HAP-1 (cell line): ENCODE results near the gene PAN2.
"Not testable (repeated sequence)": the region's sequence is repeated elsewhere in the genome, so short reads cannot be mapped to it uniquely, and the experiment has no call there.

Experiments
- DNase-seq, 2 experiments: peaks; one replicate each; pipeline ENCODE4 v3.0.0-alpha.2; 2016 to 2020; ENCODE audit warnings: low spot score in 2 of 2
- H3K27me3 ChIP-seq: fragments of 250-450 bp; sonication (Bioruptor Pico); 2 replicates; pipeline ENCODE4 v1.5.1; 2020; ENCODE audit warnings: low read depth, mild to moderate bottlenecking, moderate library complexity
- H3K36me3 ChIP-seq: fragments of 250-450 bp; sonication (Bioruptor Pico); replicated peaks from 2 replicates; pipeline ENCODE4 v1.5.1; 2020; ENCODE audit warnings: mild to moderate bottlenecking
- H3K4me1 ChIP-seq: fragments of 250-450 bp; sonication (Bioruptor Pico); 2 replicates; pipeline ENCODE4 v1.5.1; 2020; ENCODE audit warnings: mild to moderate bottlenecking
- H3K4me3 ChIP-seq: fragments of 250-450 bp; sonication (Bioruptor Pico); 2 replicates; pipeline ENCODE4 v1.5.1; 2020; ENCODE audit warnings: mild to moderate bottlenecking, moderate library complexity
- H3K9me3 ChIP-seq: fragments of 250-450 bp; sonication (Bioruptor Pico); 2 replicates; pipeline ENCODE4 v1.5.1; 2020; ENCODE audit warnings: mild to moderate bottlenecking, moderate library complexity
- in situ Hi-C: fragments of 300-500 bp; cut with MboI; formaldehyde crosslinking; loops from 3 replicates; pipeline ENCODE4 v1.14.3; 2020; ENCODE audit warnings: low sequenced_read_pairs, inconsistent platforms, mixed read lengths

The PAN2 gene

GRCh38 chr12:56358836-56359532, 25.2 kb upstream of the PAN2 start:
- peaks cover 17% of the 10 kb centered on the region for H3K36me3 ChIP-seq
- peak overlapping the region; percentile 61 for H3K4me3 ChIP-seq
- no peaks in the 10 kb centered on the region for H3K9me3 ChIP-seq
- in situ Hi-C loops = no loop called here
- no peaks in the 10 kb centered on the region for H3K27me3 ChIP-seq
- peaks cover 5% of the 10 kb centered on the region; the same call in 1 of the 2 replicates for H3K4me1 ChIP-seq
- peak in 1 of 2 experiments; percentile 30 for DNase-seq

DNA sequence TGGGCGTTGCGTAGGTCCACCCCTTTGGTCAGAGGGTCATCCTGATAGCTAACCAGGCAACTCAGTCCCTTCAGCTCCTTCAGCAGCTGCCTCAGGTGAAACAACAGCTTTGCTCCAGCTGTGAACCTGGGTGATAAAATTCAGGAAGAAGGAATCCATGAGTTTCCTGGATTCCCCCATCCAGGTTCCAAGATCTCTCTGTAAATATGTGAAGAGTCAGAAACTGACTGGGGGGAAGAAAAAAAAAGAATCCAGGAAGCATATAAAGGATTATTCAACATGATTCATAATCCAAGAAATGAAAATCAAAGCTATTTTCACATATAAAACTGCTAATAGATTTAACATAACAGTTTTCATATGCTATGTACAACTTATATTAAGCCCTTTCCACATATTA, 17.5 kb upstream of the PAN2 start:
- H3K4me1 ChIP-seq = no peaks in the 10 kb centered on the region
- no peak for DNase-seq
- no peaks in the 10 kb centered on the region for H3K9me3 ChIP-seq
- H3K36me3 ChIP-seq = peaks cover 59% of the 10 kb centered on the region
- no peaks in the 10 kb centered on the region for H3K27me3 ChIP-seq
- in situ Hi-C loops = no loop called here
- no peak overlapping the region for H3K4me3 ChIP-seq

- Histone ChIP-seq H3K4me3 (no peak overlapping the region), H3K9me3 (no peaks in the 10 kb centered on the region), H3K4me1 (no peaks in the 10 kb centered on the region), H3K36me3 (peaks cover 62% of the 10 kb centered on the region), H3K27me3 (no peaks in the 10 kb centered on the region)
- no peak for DNase-seq
- in situ Hi-C loops = no loop called here
These were observed 16.9 kb upstream of the PAN2 start for GRCh38 chr12:56350662-56351061.

DNA sequence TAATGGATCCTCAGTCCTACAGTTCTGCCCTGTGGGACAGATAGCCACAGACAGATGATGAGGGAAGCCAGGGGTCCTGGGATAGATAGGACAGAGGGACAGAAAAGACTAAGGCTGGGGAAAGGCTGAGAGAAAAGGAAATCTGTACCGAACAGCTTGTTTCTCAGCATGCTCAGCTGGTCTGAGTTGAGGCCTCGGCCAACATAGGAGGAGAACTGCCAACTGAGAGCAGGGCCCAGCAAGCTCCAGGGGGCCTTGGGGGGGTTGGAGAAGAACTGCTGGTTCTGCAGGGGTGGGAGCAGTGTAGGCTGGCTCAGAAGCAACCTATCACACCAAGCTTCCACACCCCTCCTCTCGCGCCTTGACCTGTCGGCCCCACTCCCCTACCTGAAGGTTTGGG, 15.0 kb upstream of the PAN2 start:
- peaks cover 54% of the 10 kb centered on the region for H3K36me3 ChIP-seq

DNA sequence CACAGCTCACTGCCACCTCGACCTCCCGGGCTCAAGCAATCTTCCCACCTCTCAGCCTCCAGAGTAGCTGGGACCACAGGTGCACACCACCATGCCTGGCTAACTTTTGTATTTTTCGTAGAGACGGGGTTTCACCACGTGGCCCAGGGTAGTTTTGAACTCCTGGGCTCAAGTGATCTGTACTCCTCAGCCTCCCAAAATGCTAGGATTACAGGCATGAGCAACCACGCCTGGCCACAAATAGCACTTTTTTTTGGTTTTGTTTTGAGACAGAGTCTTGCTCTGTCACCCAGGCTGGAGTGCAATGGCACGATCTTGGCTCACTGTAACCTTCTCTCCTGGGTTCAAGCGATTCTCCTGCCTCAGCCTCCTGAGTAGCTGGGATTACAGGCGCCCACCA, 13.5 kb upstream of the PAN2 start:
- H3K9me3 ChIP-seq, H3K4me1 ChIP-seq, H3K4me3 ChIP-seq, DNase-seq, in situ Hi-C loops, H3K27me3 ChIP-seq: not testable (repeated sequence)
- H3K36me3 ChIP-seq = peaks cover 49% of the 10 kb centered on the region

More for the DNA sequence above, 15.0 kb upstream of the PAN2 start:
- Histone ChIP-seq H3K9me3 (no peaks in the 10 kb centered on the region), H3K4me3 (no peak overlapping the region), H3K4me1 (no peaks in the 10 kb centered on the region), H3K27me3 (no peaks in the 10 kb centered on the region)
- in situ Hi-C loops = no loop called here
- DNase-seq = no peak

DNA sequence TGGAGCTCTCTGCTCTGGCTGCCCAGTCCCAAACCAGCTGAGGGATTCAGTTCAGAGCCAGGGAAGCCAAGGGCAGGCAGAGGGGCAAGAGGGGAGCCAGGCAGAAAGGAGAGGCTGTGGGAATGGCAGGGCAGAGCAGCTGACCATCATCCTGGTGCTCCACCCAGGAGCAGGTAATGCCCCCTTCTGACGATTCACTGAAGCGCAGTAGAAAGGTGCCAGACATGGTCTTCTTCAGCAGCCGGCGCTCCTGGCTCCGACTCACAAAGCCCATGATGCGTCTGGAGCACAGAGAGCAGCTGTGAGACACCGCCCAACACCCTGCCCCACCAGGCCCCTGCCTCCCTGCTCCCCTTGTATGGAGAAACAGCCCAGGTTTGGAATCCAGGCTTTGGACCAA, 12.9 kb upstream of the PAN2 start:
- Histone ChIP-seq H3K9me3 (no peaks in the 10 kb centered on the region), H3K4me1 (no peaks in the 10 kb centered on the region), H3K27me3 (no peaks in the 10 kb centered on the region), H3K36me3 (peaks cover 49% of the 10 kb centered on the region), H3K4me3 (no peak overlapping the region)
- in situ Hi-C loops = no loop called here
- peak in 1 of 2 experiments; percentile 20 for DNase-seq

GRCh38 chr12:56342290-56342689, 8.5 kb upstream of the PAN2 start:
- H3K36me3 ChIP-seq = peaks cover 22% of the 10 kb centered on the region
- in situ Hi-C loops, H3K27me3 ChIP-seq, DNase-seq, H3K9me3 ChIP-seq, H3K4me3 ChIP-seq, H3K4me1 ChIP-seq: not testable (repeated sequence)

- no peaks in the 10 kb centered on the region for H3K27me3 ChIP-seq
- peaks cover 22% of the 10 kb centered on the region for H3K36me3 ChIP-seq
- DNase-seq = no peak
- H3K4me1 ChIP-seq = no peaks in the 10 kb centered on the region
- in situ Hi-C loops = no loop called here
- H3K4me3 ChIP-seq = no peak overlapping the region
- no peaks in the 10 kb centered on the region for H3K9me3 ChIP-seq
These were observed 7.8 kb upstream of the PAN2 start for GRCh38 chr12:56341616-56342015.

DNA sequence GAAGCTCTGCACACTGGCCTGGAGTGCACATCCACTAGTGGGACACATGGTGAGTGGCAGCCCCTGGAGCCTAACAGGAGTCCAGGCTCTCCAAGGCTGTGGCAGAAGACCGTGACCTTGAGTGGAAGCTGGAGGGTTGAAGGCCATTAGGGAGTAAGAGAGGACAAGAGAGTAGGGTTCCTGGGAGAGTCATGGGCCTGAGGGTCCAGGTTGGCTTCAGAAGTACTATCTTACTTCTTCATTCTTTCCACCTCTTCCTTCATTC, 5.3 kb upstream of the PAN2 start:
- H3K36me3 ChIP-seq = peaks cover 10% of the 10 kb centered on the region
- H3K27me3 ChIP-seq = no peaks in the 10 kb centered on the region
- no peaks in the 10 kb centered on the region for H3K9me3 ChIP-seq
- in situ Hi-C loops = no loop called here
- no peak overlapping the region for H3K4me3 ChIP-seq
- H3K4me1 ChIP-seq = peaks cover 3% of the 10 kb centered on the region
- DNase-seq = no peak

DNA sequence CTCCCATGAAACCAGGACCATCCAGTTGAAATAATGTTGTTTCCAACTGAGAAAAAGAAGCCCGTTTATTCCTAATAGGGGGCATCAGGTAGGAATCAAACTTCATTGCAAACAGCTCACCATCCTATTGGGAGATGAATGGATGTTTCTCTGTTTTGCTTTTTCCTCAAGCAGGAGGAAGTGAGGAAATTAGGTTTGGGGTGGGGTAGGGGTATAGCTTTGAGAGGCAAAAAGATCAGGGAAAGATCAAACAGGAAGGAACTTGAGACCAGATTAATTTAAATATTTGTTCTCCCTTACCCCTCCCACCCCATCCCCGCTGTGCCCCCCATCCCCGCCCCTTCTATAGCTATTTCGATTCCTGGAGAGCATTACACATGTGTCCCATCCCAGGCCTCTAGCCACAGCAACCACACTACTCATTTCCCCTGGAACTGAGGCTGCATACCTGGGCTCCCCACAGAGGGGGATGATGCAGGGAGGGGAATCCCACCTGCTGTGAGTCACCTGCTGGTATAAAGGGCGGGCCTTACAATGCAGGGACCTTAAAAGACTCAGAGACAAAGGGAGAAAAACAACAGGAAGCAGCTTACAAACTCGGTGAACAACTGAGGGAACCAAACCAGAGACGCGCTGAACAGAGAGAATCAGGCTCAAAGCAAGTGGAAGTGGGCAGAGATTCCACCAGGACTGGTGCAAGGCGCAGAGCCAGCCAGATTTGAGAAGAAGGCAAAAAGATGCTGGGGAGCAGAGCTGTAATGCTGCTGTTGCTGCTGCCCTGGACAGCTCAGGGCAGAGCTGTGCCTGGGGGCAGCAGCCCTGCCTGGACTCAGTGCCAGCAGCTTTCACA, 4.7 kb upstream of the PAN2 start, which contains the start of gene IL23A:
TSS of gene IL23A (plus strand) at position 577 of the 850 bp plus-strand sequence. CDS start at position 738, 161 bp downstream.
- in situ Hi-C loops = no loop called here
- Histone ChIP-seq H3K4me3 (no peak within 1 kb of the TSS), H3K36me3 (peaks cover 4% of the 10 kb centered on the region), H3K27me3 (no peaks in the 10 kb centered on the region), H3K9me3 (no peaks in the 10 kb centered on the region), H3K4me1 (peaks cover 3% of the 10 kb centered on the region)
- no peak for DNase-seq

DNA sequence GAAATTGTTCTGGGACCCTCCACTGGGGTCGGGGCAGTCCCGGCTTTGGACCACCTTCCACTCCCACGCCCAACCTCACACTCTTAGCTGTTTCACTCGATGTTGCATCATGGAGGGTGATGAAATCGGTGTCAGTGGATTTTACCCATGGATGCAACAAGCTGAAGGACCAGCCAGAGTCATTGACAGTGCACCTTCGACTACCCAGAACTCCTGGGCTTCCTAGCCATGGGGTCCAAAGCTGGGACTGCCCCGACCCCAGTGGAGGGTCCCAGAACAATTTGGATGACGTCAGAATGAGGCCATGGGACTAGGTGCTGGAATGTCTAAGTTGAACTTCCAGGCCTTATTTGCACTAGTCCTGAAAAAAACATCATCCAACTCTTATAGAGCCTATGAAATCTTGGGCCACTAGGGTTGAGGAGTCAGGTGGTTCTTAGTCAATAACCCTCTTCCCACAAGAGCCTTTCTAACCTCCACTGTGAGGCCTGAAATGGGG, 4.0 kb upstream of the PAN2 start:
- no peak overlapping the region for H3K4me3 ChIP-seq
- H3K4me1 ChIP-seq = peaks cover 9% of the 10 kb centered on the region
- DNase-seq = no peak
- H3K36me3 ChIP-seq = 0 out of 2 replicates have a peak, but pooled peaks cover 3% of the 10 kb centered on the region
- no peaks in the 10 kb centered on the region for H3K9me3 ChIP-seq
- H3K27me3 ChIP-seq = no peaks in the 10 kb centered on the region
- in situ Hi-C loops = no loop called here

GRCh38 chr12:56336361-56337167, 2.8 kb upstream of the PAN2 start:
- in situ Hi-C loops = no loop called here
- no peak for DNase-seq
- no peaks in the 10 kb centered on the region for H3K27me3 ChIP-seq
- H3K4me1 ChIP-seq = peaks cover 10% of the 10 kb centered on the region
- no peak overlapping the region for H3K4me3 ChIP-seq
- no peaks in the 10 kb centered on the region for H3K9me3 ChIP-seq
- 0 out of 2 replicates have a peak, but pooled peaks cover 3% of the 10 kb centered on the region for H3K36me3 ChIP-seq

DNA sequence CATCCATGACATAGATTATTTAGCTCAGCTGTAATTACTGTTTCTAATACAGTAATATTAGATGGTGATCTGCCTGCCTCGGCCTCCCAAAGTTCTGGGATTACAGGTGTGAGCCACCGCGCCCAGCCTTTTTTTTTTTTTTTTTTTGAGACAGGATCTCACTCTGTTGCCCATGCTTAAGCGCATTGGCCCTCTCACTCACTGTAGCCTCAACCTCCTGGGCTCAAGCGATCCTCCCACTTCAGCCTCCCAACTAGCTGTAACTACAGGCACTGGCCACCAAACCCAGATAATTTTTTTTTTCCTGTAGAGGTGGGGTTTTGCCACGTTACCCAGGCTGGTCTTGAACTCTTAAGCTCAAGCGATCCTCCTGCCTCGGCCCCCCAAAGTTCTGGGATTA, 1.7 kb upstream of the PAN2 start:
- H3K36me3 ChIP-seq, H3K27me3 ChIP-seq, DNase-seq, H3K9me3 ChIP-seq, H3K4me3 ChIP-seq, in situ Hi-C loops: not testable (repeated sequence)
- peaks cover 10% of the 10 kb centered on the region for H3K4me1 ChIP-seq

DNA sequence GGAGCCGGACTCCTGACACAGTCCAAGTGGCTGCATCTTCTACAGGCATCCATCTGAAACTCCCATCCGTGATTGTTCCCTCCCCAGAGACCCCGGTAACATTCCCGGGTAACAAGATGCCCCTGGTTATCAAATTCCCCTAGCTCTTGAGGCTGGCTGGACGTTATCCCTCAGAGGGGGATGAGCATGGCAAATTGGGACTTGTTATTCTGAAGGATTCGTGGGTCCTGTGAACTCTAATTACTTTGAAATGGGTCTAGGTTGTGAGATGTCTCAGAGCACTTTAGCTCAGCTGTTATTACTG, 642 bp upstream of the PAN2 start:
- no peak for DNase-seq
- H3K4me3 ChIP-seq = peak overlapping the region; percentile 44
- peaks cover 10% of the 10 kb centered on the region for H3K4me1 ChIP-seq
- in situ Hi-C loops = no loop called here
- H3K27me3 ChIP-seq = no peaks in the 10 kb centered on the region
- H3K9me3 ChIP-seq = no peaks in the 10 kb centered on the region
- H3K36me3 ChIP-seq = no peaks in the 10 kb centered on the region
